NOMO-1 treated with dmso at 0.1 percent for 144 hours (cell line): ENCODE results near the gene NPTX2.
"Not testable (repeated sequence)": the region's sequence is repeated elsewhere in the genome, so short reads cannot be mapped to it uniquely, and the experiment has no call there.

ENCODE experiments used
- DNase-seq: peaks from one replicate; lab custom pipeline; 2025; ENCODE audit not compliant: unreplicated experiment; lab: John Stamatoyannopoulos, UW

Gene NPTX2, protein sequence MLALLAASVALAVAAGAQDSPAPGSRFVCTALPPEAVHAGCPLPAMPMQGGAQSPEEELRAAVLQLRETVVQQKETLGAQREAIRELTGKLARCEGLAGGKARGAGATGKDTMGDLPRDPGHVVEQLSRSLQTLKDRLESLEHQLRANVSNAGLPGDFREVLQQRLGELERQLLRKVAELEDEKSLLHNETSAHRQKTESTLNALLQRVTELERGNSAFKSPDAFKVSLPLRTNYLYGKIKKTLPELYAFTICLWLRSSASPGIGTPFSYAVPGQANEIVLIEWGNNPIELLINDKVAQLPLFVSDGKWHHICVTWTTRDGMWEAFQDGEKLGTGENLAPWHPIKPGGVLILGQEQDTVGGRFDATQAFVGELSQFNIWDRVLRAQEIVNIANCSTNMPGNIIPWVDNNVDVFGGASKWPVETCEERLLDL

DNA sequence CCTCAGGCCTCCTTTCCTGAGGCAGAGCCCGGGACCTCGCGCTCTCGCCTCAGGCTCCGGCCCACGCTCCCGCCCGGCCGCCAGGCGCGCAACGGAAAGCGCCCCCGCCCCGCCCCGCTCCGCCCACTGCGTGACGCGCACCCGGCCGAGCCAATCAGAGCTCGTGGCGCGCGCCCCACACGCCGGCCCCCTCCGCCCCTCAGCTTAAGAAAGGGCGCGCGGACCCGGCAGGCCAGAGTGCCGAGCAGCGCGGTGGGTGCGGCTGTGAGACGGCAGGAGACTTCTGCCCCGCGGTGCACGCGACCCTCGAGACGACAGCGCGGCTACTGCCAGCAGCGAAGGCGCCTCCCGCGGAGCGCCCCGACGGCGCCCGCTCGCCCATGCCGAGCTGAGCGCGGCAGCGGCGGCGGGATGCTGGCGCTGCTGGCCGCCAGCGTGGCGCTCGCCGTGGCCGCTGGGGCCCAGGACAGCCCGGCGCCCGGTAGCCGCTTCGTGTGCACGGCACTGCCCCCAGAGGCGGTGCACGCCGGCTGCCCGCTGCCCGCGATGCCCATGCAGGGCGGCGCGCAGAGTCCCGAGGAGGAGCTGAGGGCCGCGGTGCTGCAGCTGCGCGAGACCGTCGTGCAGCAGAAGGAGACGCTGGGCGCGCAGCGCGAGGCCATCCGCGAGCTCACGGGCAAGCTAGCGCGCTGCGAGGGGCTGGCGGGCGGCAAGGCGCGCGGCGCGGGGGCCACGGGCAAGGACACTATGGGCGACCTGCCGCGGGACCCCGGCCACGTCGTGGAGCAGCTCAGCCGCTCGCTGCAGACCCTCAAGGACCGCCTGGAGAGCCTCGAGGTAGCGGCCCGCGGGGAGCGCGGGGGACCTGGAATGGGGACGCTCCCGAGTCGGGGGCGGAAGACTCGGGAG lies at the start of gene NPTX2:
Gene NPTX2 (plus strand): TSS at position 235 of the 909 bp plus-strand sequence. CDS start 177 bp downstream, at position 412.
- no peak for DNase-seq

DNA sequence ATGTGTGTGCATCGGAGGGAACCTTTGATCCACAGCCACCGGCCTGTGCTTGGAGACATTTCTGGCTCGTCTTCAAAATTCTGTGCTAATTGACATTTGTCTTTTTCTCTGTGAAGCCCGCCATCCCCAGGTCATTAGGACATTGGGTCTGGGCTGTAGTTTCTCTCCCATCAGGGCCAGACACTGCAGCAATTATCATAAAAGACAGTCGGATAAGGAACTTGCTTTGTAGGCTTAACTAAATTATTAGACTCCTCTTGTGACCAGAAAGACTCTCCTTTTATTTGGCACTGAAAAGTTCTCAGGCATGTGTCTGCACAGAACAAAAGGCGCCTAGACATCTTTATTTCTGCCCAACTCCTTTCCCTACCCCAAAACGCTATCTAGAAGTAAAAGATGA lies 49.1 kb upstream of the NPTX2 start:
- no peak for DNase-seq

DNA sequence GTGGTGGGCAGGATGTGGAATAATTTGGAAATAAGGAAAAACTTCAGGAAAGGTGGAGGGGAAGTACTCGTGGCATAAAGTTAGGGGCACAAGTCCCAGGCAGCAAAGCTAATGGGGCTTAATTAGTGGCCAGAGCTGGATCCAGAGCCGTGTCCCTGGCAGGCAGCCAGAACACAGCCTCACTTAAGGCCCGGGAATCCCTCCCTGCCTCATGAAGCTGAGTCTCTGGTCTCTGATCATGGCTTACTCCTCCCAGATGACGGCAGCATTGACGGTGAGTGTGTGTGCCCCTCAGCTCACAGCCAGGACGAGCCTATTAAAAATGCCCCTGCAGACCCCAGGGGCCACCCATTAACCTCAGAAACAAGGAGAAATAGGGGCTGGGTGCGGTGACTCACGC lies 48.2 kb upstream of the NPTX2 start:
- no peak for DNase-seq

GRCh38 chr7:98569691-98570337 lies 47.3 kb upstream of the NPTX2 start:
- no peak for DNase-seq

- DNase-seq: no peak
Observed at GRCh38 chr7:98571006-98571405, 46.1 kb upstream of the NPTX2 start.

DNA sequence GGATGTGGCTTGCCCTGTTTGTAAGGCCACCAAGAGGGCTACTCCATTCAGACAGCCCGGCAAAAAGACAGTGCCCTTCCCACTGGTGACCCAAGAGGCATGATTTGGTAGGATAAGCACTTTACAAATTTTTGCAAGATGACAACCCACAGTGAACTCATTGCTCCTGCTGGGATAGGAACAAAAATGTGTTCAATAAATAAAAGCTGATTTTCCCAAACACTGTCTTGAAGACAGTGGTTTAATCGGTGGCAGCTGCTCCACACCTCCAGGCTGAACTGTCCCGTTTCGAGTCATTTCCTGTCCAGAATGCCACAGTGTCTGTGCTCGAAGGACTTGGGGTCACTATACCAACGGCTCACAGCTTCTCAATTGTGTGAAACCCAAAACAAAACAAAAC lies 45.1 kb upstream of the NPTX2 start:
- DNase-seq: no peak

DNA sequence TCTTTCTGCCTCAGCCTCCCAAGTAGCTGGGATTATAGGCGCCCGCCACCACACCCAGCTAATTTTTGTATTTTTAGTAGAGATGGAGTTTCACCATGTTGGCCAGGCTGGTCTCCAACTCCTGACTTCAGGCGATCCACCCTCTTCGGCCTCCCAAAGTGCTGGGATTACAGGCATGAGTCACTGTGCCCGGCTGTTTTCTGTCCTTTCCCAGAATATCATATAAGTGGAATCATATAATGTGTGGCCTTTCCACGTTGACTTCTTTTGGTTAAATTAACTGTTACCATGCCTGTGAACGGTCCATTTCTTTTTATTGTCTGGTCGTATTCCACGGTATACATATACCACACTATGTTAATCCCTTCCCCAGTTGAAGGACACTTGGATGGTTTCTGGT lies 44.4 kb upstream of the NPTX2 start:
- not testable (repeated sequence) for DNase-seq

GRCh38 chr7:98573816-98574215 lies 43.3 kb upstream of the NPTX2 start:
- no peak for DNase-seq

DNA sequence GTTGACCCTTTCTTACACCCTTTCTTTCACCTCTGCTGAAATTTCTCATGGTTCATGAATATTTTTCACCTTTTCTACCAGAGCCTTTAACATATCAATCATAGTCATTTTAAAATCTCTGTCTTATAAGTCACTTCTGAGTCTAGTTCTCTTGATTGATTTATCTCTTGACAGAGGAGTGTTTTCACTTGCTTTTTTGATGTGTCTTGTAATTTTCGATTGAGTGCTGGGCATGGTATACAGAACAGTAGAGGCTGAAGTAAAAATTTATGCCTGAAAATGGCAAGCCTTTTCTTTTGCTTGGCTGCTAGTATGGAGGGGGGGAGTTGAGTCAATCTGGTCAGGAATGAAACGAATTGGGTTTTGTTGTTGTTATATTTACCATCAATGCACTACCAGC lies 41.2 kb upstream of the NPTX2 start:
- no peak for DNase-seq

GRCh38 chr7:98584830-98585229 lies 32.3 kb upstream of the NPTX2 start:
- no peak for DNase-seq

DNA sequence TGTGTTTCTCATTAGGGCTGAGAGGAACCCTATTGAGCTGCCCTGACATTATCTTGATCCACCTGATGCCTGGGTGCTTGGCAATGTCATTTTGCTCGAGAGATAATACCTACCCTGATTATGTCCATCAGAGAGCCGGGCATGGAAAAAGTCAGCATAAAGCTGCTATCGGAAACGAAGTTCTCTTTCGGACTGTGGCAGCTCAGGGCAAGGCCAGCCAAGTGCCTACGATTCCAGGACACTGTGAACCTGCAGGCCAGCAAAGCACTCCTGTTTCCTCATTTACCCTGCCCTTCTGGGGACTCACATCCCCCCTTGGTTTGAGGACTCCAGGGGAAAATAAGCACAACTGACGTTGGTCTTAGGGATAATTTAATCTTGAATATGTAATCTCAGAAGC lies 25.2 kb upstream of the NPTX2 start:
- DNase-seq: no peak

DNA sequence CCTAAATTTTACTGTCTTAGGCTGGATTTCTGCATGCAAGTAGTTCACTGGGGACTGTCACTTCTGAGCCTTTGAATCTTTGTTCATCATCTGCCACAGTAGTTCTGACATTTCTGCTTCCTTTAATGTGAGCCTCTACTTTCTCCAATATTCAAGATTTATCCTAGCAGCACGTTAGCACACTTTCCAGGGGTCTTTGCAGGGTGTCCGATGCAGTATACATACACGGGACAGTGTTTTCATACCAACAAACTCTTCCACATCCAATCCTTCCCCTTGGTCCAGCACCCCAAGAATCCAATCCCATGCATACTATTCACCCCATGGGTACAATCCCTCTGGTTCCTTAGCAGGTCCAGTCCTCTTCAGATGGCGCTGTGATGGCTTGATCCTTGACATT lies 22.7 kb upstream of the NPTX2 start:
- no peak for DNase-seq

- DNase-seq: no peak
Observed at GRCh38 chr7:98594787-98595186, 22.3 kb upstream of the NPTX2 start.

GRCh38 chr7:98598846-98599615 lies 18.1 kb upstream of the NPTX2 start:
- DNase-seq: no peak

GRCh38 chr7:98599886-98600285 lies 17.2 kb upstream of the NPTX2 start:
- DNase-seq: no peak

DNA sequence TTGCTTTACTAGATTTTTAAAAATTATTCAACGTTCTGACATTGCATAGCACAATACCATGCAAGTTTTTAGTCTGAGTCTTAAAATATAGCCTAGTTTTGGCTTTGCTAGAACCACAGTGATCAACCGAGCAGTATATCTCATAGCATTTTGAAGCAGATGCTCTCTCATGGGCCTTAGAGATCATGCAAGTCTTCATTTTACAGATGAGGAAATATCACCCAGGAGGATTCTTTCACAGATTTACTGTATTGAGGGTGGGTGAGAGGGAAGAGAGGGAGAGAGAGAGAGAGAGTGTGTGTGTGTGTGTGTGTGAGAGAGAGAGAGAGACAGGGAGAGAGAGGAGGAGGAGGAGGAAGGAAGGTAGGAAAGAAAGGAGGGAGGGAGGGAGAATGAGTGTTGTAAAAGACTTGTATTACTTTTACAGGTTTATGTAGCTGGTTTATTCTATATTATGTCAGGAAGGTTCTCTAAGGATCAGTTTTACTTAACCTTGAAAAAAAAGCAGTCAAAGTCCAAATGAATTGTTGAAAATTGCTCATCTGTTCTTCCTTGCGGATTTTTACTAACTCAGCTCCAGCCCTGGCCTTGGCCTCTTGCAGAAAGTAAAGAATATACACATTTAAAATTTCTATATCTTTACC lies 14.2 kb upstream of the NPTX2 start:
- no peak for DNase-seq

GRCh38 chr7:98603399-98603788 lies 13.7 kb upstream of the NPTX2 start:
- no peak for DNase-seq

DNA sequence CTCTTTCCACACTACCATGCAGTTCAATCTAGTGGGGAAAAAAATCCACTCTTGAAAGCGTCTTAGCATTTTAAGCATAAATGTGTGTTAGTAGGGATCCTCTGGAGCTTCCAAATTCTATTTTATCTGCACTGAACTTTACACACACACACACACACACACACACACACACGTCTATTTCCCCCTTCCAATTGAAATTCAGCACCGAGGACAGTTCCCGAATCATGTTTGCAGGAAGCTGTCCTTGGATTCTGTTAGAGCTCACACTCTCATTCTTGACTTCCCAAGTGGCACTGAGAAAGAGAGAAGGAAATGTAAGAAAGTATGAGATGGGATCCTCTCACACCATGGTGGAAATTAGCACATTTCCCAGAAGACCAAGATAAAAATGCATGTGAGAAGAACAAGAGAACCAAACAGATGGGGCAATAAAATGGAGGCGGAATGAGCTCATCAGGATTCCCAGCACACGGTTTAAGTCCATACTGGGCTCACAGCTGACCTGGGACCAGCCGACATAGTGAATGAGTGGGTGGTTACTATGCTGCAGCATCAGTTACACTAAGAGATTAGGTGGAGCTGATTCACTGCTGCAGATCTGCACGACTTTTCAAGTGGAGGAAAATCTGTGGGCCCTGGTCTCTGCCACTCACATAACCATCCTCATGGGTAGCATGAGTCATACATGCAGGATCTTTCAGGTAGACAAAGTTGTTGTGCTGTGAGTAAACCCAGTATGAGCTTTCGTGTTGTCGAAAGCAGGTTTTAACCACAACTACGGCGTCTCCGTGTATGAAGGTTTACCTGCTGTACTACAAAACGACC lies 3.3 kb upstream of the NPTX2 start:
- DNase-seq: no peak

DNA sequence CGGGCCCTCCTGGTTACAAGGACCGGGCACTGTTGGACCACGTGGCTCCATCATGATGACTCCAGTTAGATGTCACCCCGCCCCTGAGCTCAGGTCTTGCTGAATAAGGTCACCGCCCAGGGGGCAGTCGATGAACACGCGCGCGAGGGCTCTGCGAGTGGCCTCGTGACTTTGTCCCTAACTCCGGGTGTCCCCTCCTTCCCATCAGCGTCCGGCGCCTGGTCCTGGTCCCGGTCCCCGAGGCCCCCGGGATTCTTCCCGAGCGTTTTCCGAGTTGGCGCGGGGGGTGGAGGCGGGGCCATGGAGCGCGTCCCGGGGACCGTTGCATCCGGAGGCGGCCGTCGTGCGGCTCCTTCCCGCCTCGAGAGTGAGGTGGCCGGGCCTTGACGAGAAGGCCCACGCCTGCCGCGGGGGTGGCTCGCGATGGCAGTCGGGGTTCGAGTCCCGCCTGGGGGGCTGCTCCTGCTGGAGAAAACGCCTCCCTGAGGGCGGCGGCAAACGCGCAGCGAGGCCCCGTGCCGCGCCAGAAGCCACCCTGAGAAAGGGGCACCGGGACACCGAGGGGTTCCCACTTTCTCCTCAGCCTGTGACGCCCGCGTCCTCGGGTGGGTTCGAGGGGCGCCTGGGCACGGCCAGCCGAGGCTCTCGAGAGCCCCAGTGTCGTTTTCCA lies 569 bp upstream of the NPTX2 start:
- DNase-seq: no peak
